ENCODE results near the gene ATP2B3.

The ATP2B3 gene

GRCh38 chrX:153517423-153517822 lies at the start of gene ATP2B3:
Gene ATP2B3, plus strand, starts transcription at chrX:153517642. Its CDS starts 18,606 bp downstream, at chrX:153536248.
- peak within 1 kb of the TSS; percentile 13 for H3K4me3 ChIP-seq (ENCODE audit: low read depth, low read length)

GRCh38 chrX:153468008-153468580 lies 49.3 kb upstream of the ATP2B3 start:
- H3K4me3 ChIP-seq (ENCODE audit: low read depth, low read length): no peak overlapping the region

GRCh38 chrX:153469811-153470410 lies 47.5 kb upstream of the ATP2B3 start:
- H3K4me3 ChIP-seq (ENCODE audit: low read depth, low read length): peak overlapping the region; percentile 69

- H3K4me3 ChIP-seq (ENCODE audit: low read depth, low read length): peak within 1 kb of the TSS; percentile 69
These were observed 46.8 kb upstream of the ATP2B3 start, which contains the start of gene HAUS7 for GRCh38 chrX:153470411-153471363. Gene HAUS7, minus strand, starts transcription at chrX:153470576. Its CDS starts 19 bp downstream, at chrX:153470557.

- no peak overlapping the region for H3K4me3 ChIP-seq (ENCODE audit: low read depth, low read length)
These were observed 45.7 kb upstream of the ATP2B3 start for GRCh38 chrX:153471663-153472280.

- no peak overlapping the region for H3K4me3 ChIP-seq (ENCODE audit: low read depth, low read length)
These were observed 44.3 kb upstream of the ATP2B3 start for GRCh38 chrX:153473126-153473525.

GRCh38 chrX:153474266-153474665 lies 43.2 kb upstream of the ATP2B3 start:
- no peak overlapping the region for H3K4me3 ChIP-seq (ENCODE audit: low read depth, low read length)

GRCh38 chrX:153474718-153475117 lies 42.7 kb upstream of the ATP2B3 start:
- H3K4me3 ChIP-seq (ENCODE audit: low read depth, low read length): no peak overlapping the region

GRCh38 chrX:153475271-153475670 lies 42.2 kb upstream of the ATP2B3 start:
- no peak overlapping the region for H3K4me3 ChIP-seq (ENCODE audit: low read depth, low read length)

GRCh38 chrX:153475751-153476281 lies 41.6 kb upstream of the ATP2B3 start:
- no peak overlapping the region for H3K4me3 ChIP-seq (ENCODE audit: low read depth, low read length)

GRCh38 chrX:153476666-153477363 lies 40.6 kb upstream of the ATP2B3 start:
- no peak overlapping the region for H3K4me3 ChIP-seq (ENCODE audit: low read depth, low read length)

GRCh38 chrX:153477364-153477857 lies 40.0 kb upstream of the ATP2B3 start:
- no peak overlapping the region for H3K4me3 ChIP-seq (ENCODE audit: low read depth, low read length)

- no peak overlapping the region for H3K4me3 ChIP-seq (ENCODE audit: low read depth, low read length)
These were observed 39.5 kb upstream of the ATP2B3 start for GRCh38 chrX:153477901-153478300.

GRCh38 chrX:153478746-153479145 lies 38.7 kb upstream of the ATP2B3 start:
- no peak overlapping the region for H3K4me3 ChIP-seq (ENCODE audit: low read depth, low read length)

- H3K4me3 ChIP-seq (ENCODE audit: low read depth, low read length): no peak overlapping the region
These were observed 36.4 kb upstream of the ATP2B3 start for GRCh38 chrX:153481043-153481442.

- no peak overlapping the region for H3K4me3 ChIP-seq (ENCODE audit: low read depth, low read length)
These were observed 34.9 kb upstream of the ATP2B3 start for GRCh38 chrX:153482376-153483015.

- no peak overlapping the region for H3K4me3 ChIP-seq (ENCODE audit: low read depth, low read length)
These were observed 31.9 kb upstream of the ATP2B3 start for GRCh38 chrX:153485396-153486080.

- no peak overlapping the region for H3K4me3 ChIP-seq (ENCODE audit: low read depth, low read length)
These were observed 31.3 kb upstream of the ATP2B3 start for GRCh38 chrX:153486171-153486570.

- H3K4me3 ChIP-seq (ENCODE audit: low read depth, low read length): no peak overlapping the region
These were observed 29.8 kb upstream of the ATP2B3 start for GRCh38 chrX:153487590-153488071.
